A673 (cell line): ENCODE data around the gene CDK5RAP1.

Experiments used
- CTCF ChIP-seq: fragments of 300-800, 200-600 bp; sonication (generic); conservative IDR thresholded peaks from 2 replicates; pipeline ENCODE4 v1.5.1; 2017; ENCODE audit warnings: low read depth, mild to moderate bottlenecking, antibody characterized with exemption, low read length, moderate library complexity, mixed read lengths
- EZH2 ChIP-seq: fragments of 200-600 bp; sonication (generic); IDR thresholded peaks from 2 replicates; pipeline ENCODE4 v1.6.1; 2017; ENCODE audit warnings: borderline replicate concordance, low read depth, mild to moderate bottlenecking, mixed read lengths, antibody characterized with exemption, low read length; ENCODE audit not compliant: poor library complexity, severe bottlenecking

- no peak for TF ChIP-seq EZH2
- no peak for TF ChIP-seq CTCF
These were observed 36.0 kb upstream of the CDK5RAP1 start for GRCh38 chr20:33437141-33437911.
